ENCODE data around the gene LNX1.
"Not testable (repeated sequence)": the region's sequence is repeated elsewhere in the genome, so short reads cannot be mapped to it uniquely, and the experiment has no call there.

The LNX1 gene

DNA sequence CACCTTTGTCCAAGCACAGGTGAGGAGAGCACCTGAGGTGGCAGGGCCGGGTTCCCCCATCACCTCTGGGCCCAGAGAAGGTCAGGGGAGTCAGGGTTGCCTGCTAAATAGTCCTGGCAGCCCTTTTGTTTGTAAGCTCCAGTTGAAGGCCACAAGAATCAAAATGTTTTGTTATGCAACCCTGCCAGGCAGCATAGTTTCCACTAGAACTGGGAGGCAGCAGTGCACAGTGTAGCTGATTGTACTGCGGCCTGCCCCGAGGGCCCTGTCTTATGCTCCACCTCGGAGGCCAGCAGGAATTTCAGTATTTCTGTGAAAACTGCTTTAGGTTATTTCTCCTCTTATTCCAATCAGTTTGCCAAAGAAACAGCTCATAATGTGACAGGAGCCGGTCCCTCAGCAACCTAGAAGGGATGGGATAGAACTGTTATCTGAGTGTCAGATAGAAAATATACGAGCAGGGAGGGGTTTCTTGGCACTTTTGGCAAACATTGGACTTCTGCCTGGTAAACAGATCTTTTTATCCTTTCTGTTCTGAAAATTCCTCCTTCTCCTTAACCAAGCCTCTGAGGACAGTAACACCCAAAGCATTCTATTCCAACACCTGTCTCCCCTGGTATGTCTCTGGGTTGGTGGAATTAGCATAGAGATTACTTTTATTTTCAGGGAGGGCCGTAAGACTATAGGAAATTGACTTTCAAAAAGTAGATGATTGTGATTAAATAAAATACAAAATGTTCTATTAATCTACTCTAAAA lies 93.6 kb downstream of the LNX1 start:
- no peak for DNase-seq (ENCODE audit: low spot score)

DNA sequence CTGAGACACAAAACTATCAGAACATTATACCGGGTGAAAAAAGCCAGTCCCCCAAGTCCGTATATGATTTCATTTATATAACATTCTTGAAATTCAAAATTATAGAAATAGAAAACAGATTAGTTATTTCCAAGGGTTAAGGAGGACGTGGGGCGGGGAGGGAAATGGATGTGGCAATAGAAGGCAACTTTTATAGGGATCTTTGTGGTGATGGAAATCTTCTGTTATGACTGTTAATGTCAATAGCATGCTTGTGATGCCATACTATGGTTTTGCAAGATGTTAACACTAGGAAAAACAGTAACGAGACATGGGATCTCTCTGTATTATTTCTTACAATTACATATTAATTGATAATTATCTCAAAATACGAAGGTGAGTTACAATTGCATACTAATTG lies 96.4 kb downstream of the LNX1 start:
- no peak for DNase-seq (ENCODE audit: low spot score)

DNA sequence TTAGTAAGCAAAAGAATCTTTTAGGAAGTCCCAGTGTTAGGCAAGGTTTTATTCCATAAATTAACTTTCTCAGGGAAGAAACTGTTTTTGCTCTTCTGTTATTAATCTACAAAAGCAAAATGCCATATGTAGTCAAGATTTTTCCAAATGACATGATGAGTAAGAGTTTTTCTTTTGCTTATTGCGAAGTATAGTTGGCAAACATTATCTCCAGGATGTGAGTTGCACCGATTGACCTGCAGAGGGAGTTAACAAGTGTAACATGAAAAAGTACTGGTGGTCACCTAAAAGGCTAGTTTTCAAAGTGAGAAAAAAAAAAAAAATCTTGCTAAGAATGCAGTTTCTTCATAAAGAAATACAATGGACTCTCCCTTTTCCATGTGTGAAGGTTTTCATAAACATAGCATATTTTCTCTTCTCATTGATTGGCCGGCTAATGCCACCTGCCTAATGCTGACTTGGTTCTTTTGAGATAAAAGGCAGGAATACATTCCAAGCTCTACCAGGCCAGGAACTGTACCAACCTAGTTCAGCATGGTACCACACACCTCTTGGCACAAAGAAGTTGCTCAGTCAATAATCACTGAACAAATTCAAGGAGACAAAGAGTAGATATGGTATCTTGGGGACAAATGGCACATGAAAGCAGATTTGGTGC lies 100.2 kb downstream of the LNX1 start:
- peak; percentile 32 for DNase-seq (ENCODE audit: low spot score)

DNA sequence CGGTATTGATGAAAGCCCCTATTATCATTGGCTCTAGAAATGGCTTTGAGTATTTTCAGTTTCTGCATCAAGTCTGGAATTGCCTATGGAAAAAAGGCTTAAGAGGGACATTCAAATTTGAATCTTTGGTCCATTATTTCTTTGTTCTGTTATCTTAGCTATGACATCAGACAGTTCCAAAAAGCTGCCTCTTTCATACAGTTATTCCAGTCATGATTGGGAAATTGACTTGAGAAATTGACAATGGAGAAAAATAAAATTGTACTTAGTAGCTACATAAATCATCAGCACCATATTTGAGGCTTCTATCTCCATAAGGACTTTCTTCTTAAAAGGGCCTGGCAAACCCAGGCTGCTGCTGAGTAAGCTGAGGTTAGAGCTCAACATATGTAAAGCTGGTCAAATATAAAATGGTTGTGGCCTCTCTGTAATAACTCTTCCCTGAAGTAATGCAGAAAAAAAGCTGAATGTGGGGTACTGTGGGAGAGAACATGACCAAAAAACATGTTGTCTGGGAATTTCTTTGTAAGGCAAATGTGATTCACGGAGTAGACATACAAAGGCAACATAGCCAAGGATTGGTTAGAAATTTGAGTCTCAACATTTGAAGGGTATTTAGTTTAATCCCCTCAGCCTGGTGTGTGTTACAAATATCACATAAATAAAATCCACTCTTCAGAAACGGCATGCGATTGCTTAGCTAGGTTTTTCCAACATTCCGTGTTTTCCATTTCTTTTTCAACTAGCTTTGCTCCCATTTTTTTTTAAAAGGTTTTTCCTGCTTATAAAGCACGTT lies 100.9 kb downstream of the LNX1 start:
- no peak for DNase-seq (ENCODE audit: low spot score)

DNA sequence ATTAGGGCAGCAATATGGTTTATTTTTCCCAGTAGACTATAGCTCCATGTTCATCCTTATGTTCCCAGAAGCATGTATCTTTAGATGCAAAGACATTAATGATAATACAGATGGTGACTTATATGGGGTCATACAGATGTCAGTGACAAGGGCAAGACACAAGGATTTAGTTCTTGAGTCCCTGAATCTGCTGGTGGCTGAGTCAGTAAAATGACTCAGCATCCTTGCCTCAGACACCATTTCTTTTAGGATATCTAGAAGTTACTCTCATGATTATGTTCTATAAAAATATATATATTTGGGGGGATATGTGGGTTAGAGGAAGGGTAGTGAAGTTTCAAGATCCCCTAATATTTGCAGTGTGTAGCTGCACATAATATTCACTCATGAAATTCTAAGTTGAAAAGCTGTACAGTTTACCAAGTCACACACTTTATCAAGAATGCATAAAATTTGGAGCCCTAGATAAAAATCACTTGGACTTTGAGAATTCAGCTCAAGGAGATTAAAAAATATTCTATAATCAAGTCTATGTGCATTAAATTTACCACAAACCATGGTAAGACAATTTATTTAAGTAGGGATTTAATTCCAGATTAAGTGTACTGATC lies 101.9 kb downstream of the LNX1 start:
- DNase-seq (ENCODE audit: low spot score) = no peak

DNA sequence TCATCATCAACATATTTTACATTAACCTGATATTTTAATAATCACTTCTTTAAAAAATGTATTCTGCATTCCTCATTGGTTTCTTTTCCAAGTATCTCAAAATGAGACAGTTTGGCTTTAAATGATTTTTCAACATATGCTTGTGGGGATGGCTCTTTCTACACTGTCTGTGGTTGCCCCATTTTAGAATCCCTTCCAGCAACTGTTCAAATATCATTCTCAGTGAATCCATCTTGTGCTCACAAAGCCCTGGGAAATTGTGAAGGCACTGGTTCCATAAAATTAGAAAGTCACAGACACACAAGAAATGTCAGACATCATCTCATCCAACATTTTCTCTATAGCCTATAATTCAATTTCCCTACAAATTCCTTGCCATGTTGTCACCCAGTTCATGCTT lies 103.5 kb downstream of the LNX1 start:
- no peak for DNase-seq (ENCODE audit: low spot score)

DNA sequence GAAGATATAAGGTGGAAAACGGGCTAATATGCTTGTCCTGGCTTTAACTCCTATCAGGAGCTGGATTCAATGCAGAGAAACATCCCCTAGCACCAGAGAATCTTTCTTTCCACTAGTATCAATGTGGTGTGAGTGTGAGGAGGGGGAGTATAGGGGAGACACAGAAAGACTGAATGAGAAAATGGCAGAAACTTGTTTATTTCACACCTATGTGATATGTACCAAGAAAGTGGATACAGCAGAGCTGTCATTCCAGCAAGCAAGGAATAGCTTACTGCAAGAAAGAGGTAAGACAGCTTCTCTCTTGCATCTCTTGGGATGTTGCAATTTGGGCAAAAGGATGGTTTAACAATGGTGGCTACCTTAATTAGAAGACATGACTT lies 105.6 kb downstream of the LNX1 start:
- DNase-seq (ENCODE audit: low spot score) = no peak

DNA sequence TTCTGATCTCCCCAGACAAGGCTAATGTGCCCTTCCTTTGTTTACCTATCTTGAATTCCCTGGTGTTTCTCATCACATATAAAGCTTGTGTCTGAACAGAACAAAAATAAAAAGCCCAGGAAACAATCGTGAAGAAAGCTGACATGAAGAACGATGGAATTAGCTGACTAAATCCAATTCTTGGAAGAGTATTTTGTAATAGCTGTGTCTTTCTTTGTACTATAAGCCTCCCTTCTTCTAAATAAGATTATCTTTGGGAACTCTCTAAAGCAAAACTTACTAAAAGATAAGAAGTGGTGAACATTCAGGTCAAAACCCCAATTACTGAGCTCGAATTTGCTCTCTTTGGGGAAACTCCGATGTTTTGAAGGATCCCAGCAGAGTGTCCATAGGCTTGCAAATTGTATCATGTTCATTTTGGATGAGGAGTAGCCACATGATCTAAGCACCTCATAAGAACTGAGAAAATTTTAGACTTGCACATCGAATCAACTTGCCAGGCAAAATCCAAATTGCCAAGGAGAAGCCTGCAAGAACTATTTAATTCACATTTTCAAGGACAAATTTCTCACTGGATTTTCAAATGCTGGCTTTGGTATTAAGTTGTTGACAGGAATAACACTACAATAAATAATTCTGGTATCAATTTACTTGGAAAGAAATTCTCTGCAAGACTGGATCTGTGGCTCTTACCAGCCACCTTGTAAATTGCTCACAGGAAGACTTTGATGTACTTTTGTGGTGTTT lies 106.2 kb downstream of the LNX1 start:
- DNase-seq (ENCODE audit: low spot score) = no peak

DNA sequence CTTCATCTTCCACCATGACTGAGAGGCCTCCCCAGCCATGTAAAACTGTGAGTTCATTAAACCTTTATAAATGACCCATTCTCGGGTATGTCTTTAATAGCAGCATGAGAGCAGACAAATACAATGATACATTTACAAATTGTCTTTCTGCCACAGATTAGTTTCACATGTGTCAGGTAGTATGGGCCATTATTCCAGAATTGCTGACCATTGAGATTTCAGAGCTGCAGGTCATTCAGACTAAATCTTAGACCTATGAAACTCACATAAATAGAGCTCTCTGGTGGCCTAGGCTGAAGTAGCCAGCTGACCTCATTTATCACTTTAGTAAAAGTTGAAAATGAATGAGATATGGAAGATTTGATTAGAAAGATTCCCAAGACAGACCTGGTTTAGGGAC lies 108.0 kb downstream of the LNX1 start:
- no peak for DNase-seq (ENCODE audit: low spot score)

DNA sequence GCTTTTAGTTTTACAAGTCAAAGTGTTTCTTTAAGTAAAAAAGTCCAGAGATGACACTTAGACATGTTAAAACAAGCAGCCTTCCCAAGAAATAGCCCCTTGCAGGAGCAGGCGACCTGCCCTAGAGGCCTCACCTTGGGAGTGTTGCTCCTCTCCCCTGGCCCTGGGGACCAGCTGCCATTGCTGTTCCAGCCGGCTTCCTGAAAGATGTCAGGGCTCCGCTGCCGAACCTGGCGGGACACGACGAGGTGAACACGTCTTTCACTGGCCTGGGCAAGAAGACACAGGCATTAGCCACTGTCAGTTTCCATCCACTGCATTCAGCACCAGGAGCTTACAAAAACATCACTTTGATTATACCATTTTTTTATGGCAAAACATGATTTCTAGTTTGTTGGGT lies 109.7 kb downstream of the LNX1 start:
- DNase-seq (ENCODE audit: low spot score) = no peak

DNA sequence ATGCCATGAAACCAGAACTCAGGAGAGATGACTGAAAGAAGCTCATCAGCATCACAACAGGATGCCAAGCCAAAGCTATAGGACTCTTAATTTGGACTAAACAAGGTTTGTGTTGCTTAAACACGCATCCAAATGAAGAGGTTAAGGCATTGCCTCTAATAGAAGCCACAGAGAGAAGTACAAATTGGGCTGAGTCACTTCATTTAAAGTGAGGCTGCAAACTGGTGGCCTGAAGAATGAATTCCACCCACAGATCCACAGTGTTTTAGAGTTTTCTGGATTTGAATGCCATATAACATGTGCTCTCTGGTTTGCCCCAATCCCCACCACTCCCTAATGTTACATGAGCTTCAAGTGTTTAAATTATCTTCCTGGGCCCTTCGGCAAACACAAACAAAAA lies 110.4 kb downstream of the LNX1 start:
- DNase-seq (ENCODE audit: low spot score) = no peak

DNA sequence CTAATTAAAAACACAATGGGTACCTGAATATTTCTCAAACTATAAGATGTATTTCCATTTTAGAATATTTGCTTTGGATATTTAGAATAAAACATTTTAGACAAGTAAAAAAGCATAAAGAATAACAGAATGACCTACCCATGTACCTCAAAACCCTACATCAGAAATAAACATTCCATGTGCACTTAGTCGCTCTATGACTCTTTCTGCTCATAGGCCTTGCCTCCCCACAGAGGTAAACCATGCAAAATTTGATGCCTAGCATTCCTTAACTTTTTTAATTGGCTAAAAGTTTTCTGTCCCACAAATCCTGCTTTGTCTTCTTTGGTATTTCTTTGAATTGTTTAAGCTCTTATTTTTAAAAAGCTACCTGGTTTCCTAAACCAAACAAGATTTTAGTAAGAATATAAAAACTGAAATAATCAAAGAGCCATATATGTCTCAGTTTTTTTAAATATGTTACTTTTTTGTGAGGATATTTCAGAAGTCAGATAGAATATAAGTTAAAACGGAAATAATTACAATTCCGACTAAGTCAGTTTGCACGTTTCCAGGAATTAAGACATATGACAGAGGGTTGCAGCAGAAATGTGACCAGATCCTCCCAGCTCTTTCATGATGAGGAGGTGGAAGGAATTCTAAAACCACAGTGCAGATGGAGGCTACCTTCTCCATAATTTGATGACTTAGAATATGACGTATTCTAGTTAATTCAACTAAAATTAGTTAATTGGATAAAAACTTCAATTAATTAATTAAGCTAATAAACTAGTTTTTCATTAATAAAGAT lies 111.4 kb downstream of the LNX1 start:
- no peak for DNase-seq (ENCODE audit: low spot score)

DNA sequence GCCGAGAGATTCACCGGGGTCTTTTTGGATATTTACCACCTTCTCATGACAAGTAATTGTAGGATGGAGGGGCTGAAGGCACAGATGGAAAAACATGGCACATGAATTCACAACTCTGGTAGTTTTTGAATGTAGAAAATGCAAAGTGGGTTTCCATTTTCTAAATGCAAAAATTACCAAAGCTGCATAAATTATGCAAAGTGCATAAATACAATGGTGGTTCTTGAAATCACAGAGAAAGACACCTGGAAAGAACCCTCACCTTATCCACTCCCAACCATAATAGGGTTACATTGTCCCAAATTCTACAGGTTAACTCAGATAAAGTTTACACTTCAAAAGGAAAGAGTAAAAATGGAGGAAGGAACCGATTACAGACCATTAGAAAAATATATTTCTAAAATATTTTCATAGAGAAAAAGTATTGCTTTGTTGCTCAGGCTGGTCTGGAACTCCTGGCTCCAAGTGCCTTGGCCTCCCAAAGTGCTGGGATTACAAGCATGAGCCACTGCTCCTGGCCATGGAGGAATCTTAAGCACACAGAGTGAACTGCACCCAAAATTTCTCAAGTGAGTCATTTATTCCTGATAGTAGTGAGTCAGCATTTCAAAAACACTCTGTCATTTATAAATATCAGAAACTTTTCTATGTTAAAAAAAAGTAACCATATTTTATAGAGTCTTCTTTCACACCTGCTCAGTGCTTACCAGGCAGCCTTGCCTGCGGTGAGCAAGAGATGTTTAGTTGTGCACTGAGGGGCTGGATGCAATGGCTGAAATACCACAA lies 112.4 kb downstream of the LNX1 start:
- DNase-seq (ENCODE audit: low spot score) = no peak

DNA sequence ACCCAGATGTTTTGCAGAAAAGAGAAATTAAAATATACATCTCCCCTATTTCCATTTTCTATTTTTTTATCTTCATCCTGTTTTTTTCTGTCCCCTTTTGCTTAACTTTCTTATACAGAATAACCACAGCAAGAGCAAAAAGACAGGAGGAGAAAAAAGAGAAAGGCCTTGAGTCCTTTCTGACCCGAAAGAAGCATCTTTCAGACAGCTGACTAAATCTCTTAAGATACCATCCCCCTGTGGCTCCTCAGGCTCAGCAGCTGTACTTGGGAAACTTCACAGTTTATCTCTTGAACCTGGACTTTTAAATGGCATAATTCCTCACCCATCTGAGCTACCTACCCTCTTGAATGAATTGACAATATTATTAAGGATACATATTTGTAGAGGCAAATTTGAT lies 113.7 kb downstream of the LNX1 start:
- no peak for DNase-seq (ENCODE audit: low spot score)

DNA sequence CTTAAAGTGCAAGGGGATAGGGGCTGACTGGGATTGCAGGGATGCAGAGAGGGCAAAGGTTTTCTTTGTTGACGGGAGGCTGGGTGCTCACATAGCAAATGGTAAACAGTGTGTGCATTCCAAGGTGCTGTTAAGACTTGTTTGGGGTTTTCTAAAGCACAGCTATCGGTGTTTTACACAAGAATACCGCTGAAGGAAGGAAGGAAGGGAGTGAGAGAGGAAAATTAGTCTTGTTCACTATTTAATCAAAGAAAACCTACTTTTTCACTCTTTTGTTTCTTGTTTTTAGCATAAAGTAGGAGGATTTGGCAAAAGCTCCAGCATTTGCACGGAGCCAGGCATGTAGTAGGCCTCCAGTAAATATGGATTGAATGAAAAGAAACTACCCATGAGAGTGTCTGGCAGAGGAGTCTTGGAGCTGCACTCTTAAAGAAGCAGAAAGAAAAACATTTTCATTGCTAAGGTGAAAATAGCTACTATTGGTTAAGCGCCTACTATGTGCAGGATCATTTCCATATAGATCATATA lies 114.2 kb downstream of the LNX1 start:
- DNase-seq (ENCODE audit: low spot score) = no peak

DNA sequence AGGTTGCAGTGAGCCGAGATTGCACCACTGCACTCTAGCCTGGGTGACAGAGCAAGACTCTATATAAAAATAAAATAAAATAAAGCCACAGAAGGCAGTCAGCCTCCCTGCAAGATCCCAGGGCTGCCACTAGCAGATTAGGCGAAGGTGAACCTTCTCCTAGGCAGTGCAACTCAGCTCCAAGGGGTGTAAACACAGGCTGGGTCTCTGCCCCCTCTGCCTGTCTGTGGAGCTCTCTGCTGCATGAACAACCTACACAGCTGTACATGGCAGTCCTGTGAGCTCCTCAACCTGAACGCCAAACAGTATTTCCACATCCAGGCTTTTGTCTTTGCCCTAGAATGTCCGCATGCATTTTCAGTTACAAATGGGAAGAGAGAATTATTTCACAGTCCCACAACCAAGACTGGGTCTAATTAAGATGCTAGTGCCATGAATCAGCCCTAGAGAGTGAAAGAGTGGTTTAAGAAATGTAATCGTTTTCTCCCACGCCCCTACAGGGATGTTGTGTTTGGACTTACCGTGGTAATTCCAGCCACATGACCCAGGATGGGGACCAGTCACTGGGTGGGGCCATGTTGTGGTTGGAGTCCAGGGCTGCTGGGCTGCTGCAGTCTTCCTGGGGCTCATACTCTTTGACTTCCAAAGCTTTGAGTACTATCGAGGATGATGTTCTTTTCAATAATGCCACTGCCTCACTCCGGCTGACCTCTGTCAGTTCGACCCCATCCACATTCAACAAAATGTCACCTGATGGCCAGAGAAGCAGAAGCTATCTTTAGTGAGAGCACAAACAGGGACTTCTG lies 114.9 kb downstream of the LNX1 start:
- DNase-seq (ENCODE audit: low spot score) = no peak

DNA sequence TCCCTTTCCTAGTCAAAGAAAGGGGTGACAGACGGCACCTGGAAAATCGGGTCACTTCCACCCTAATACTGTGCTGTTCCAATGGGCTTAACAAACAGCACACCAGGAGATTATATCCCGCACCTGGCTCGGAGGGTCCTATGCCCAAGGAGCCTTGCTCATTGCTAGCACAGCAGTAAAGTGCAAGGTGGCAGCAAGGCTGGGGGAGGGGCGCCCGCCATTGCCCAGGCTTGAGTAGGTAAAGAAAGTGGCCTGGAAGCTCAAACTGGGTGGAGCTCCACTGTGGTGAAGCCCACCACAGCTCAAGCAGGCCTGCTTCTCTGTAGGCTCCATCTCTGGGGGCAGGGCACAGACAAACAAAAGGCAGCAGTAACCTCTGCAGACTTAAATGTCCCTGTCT lies 124.7 kb downstream of the LNX1 start:
- DNase-seq (ENCODE audit: low spot score) = not testable (repeated sequence)

DNA sequence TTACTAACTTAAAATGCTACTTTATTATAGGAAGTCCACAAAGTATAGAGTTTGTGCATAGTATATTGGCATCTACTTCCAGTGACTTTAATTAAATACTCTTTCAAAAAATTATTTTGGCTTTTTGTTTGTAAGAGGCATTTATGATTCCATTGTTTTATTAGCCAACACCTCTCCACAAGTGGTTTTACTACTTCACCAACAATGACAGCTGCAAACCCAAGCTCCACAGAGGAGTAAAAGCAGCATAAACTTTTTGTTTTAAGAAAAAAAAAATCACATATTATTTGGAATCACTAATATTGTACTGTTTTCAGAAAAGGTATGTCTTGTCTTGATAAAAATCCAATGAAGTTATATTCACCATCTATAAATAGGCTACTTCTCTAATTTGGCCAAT lies 125.4 kb downstream of the LNX1 start:
- no peak for DNase-seq (ENCODE audit: low spot score)

DNA sequence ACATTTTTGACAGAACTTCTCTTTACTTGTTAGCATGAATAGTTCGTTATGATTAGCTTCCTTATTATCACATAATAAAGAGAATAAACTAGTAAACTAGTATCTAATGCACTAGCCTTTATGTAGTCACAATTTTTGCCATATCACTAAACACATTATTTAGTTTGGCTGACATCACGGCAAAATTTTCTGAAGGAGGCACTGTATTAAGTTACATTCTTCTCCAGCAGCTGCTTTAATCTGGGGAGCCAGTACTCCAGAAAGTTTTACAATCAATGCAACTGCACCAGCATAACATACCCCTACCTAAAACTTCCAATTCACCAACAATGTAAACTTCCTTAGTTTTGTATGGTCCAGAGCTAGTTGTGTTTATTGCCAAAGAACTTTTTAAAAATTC lies 126.0 kb downstream of the LNX1 start:
- no peak for DNase-seq (ENCODE audit: low spot score)
